ENCODE data around the gene PGGHG. TPM values are rescaled to one million over a fixed set of nuclear protein-coding genes. Genes with fewer than 3 reads are reported as not detected.
"Not testable (repeated sequence)": the region's sequence is repeated elsewhere in the genome, so short reads cannot be mapped to it uniquely, and the experiment has no call there.

Gene PGGHG
- polyA plus RNA-seq, 1 donor, result 53.8 TPM

DNA sequence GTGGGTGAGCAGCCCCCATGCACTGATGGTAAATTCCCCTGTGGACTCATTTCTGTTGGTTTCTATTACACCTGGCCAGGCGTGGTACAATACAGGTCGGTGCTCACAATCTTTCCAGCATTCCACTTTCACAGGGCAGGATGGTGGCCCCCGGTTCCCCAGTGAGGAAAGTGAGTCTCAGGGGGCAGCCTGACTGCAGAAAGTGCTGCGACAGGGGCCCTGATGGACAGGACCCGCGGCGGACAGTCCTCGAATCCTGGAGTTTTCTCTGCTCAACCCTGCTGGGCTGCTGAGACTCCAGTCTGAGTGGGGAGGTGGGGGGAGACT, 3.1 kb upstream of the PGGHG start:
- WGBS (ENCODE audit: insufficient coverage, low lambda C conversion rate), result no CpG with 5 or more reads among the region's 8 CpGs
- peaks cover 40% of the 10 kb centered on the region for H3K36me3 ChIP-seq (ENCODE audit: control insufficient read depth, insufficient read depth, low read length)

DNA sequence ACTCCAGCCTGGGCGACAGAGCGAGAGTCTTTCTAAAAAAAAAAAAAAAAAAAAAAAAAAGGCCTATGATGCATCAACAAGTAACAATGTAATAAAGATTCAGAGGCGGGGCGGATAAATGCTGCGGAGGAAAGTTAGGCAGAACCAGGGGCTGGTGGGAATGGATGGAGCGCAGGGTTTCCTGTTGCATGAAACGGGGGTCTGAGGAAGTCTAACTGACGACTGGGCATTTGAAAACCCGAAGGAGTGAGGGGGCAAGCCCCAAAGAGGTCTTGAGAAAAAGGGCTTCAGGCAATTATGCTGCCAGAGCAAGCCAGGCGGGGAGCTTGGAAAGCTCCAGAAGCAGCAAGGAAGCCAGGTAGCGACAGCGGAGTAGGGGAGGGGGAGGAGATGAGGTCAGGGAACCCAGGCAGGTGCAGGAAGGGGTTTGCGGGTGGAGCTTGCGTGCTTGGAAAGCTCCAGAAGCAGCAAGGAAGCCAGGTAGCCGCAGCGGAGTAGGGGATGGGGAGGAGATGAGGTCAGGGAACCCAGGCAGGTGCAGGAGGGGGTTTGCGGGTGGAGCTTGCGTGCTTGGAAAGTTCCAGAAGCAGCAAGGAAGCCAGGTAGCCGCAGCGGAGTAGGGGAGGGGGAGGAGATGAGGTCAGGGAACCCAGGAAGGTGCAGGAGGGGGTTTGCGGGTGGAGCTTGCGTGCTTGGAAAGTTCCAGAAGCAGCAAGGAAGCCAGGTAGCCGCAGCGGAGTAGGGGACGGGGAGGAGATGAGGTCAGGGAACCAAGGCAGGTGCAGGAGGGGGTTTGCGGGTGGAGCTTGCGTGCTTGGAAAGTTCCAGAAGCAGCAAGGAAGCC, 1.7 kb upstream of the PGGHG start:
- H3K36me3 ChIP-seq (ENCODE audit: control insufficient read depth, insufficient read depth, low read length), result peaks cover 36% of the 10 kb centered on the region
- not testable (repeated sequence) for H3K9me3 ChIP-seq (ENCODE audit: control insufficient read depth, low read depth, low read length)
- no CpG with 5 or more reads among the region's 27 CpGs for WGBS (ENCODE audit: insufficient coverage, low lambda C conversion rate)
- peak overlapping the region; percentile 57 for H3K4me3 ChIP-seq (ENCODE audit: low read length)
- H3K27ac ChIP-seq (ENCODE audit: low read length), result peak overlapping the region; percentile 85
- DNase-seq, result peak in 1 of 2 donors; percentile 77
- peaks cover 13% of the 10 kb centered on the region for H3K27me3 ChIP-seq (ENCODE audit: control insufficient read depth, insufficient read depth, low read length)
- H3K4me1 ChIP-seq (ENCODE audit: control insufficient read depth, insufficient read depth, low read length), result peaks cover 26% of the 10 kb centered on the region

More for the DNA sequence above, 3.1 kb upstream of the PGGHG start:
- peaks cover 26% of the 10 kb centered on the region for H3K27me3 ChIP-seq (ENCODE audit: control insufficient read depth, insufficient read depth, low read length)
- peaks cover 8% of the 10 kb centered on the region for H3K9me3 ChIP-seq (ENCODE audit: control insufficient read depth, low read depth, low read length)
- DNase-seq, result no peak
- H3K27ac ChIP-seq (ENCODE audit: low read length), result peak overlapping the region; percentile 22
- H3K4me3 ChIP-seq (ENCODE audit: low read length), result no peak overlapping the region
- peaks cover 26% of the 10 kb centered on the region for H3K4me1 ChIP-seq (ENCODE audit: control insufficient read depth, insufficient read depth, low read length)

DNA sequence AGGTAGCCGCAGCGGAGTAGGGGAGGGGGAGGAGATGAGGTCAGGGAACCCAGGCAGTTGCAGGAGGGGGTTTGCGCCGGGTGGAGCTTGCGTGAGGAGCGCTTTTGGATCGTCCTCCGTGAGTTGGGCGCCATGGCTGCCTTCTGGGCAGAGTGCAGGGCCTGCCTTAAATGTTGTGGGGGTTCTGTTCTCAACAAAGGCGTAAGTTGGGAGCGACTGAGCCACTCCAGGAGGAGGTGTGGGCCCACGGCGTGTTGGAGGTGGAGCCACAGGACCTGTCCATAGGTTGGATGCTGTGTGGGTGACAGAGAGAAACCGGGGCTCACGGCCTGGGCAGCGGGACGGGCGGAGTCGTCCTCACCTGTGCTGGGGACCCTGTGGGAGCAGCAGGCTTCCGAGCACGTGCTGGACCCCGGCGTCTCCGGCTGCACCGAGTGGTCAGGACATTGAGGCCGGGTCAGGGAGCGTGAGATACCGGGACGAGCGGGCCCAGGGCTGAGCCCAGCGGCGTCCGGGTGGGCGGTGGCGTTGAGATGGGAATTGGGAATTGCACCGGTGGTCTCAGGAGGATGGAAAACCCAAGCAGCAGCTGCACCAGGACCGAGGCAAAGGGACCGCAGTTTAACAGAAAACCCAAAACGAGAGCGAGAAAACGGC, 977 bp upstream of the PGGHG start:
- WGBS (ENCODE audit: insufficient coverage, low lambda C conversion rate), result no CpG with 5 or more reads among the region's 41 CpGs
- Histone ChIP-seq H3K27me3 (ENCODE audit: control insufficient read depth, insufficient read depth, low read length) (peaks cover 6% of the 10 kb centered on the region), H3K36me3 (ENCODE audit: control insufficient read depth, insufficient read depth, low read length) (peaks cover 38% of the 10 kb centered on the region), H3K4me1 (ENCODE audit: control insufficient read depth, insufficient read depth, low read length) (peaks cover 23% of the 10 kb centered on the region), H3K4me3 (ENCODE audit: low read length) (peak overlapping the region; percentile 57), H3K27ac (ENCODE audit: low read length) (peak overlapping the region; percentile 85), H3K9me3 (ENCODE audit: control insufficient read depth, low read depth, low read length) (peaks cover 5% of the 10 kb centered on the region)
- DNase-seq, result peak in 1 of 2 donors; percentile 82

DNA sequence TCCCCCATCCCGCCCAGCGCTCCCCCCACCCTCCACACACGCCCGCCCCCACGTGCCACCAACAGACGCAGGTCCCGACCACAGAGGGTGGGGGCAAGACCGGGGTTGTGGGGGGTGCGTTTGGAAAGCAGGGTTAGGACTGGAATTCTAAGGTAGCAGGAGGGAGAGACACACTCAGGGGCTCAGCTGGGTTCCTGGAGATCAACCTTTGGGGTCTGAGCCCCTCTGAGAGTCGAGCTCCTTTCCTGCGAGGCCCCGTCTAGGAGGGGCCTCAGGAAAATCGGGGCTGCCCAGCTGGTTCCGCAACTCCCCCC, 429 bp downstream of the PGGHG start:
- peak overlapping the region; percentile 41 for H3K27ac ChIP-seq (ENCODE audit: low read length)
- peak overlapping the region; percentile 44 for H3K4me3 ChIP-seq (ENCODE audit: low read length)
- H3K36me3 ChIP-seq (ENCODE audit: control insufficient read depth, insufficient read depth, low read length), result peaks cover 39% of the 10 kb centered on the region
- no CpG with 5 or more reads among the region's 14 CpGs for WGBS (ENCODE audit: insufficient coverage, low lambda C conversion rate)
- peaks cover 6% of the 10 kb centered on the region for H3K27me3 ChIP-seq (ENCODE audit: control insufficient read depth, insufficient read depth, low read length)
- DNase-seq, result no peak
- peaks cover 19% of the 10 kb centered on the region for H3K4me1 ChIP-seq (ENCODE audit: control insufficient read depth, insufficient read depth, low read length)
- peaks cover 2% of the 10 kb centered on the region for H3K9me3 ChIP-seq (ENCODE audit: control insufficient read depth, low read depth, low read length)

DNA sequence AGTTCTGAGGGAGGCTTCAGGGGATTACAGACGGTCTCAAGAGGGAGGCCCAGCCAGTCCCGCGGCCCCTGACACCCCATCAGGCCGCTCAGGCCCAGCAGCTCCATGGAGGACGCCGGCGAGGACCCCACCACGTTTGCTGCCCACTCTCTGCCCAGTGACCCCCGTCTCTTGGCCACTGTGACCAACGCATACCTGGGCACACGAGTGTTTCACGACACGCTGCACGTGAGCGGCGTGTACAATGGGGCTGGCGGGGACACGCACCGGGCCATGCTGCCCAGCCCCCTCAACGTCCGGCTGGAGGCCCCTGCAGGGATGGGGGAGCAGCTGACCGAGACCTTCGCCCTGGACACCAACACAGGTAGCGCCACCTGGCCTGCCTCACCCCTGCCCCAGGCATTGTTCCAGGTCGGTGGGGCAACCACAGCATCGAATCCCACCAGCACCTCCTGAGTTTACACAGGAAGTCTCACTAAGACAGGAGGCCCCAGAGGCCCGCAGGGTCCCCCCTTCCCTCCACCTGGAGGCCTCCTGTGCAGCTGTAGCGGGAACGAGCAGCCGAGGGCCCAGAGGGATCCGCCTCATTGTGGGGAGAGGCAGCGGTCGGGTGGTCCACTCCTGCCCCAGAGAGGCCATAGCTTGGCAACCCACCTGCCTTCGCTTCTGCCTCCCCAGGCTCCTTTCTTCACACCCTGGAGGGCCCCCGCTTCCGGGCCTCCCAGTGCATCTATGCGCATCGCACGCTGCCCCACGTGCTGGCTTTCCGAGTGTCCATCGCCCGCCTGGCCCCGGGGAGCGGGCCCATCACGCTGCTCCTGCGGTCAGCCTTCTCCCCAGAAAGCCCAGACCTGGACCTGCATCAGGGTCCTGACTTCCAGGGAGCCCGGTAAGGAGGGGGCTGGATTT, 1.0 kb downstream of the PGGHG start:
- Histone ChIP-seq H3K27ac (ENCODE audit: low read length) (peak overlapping the region; percentile 41), H3K4me3 (ENCODE audit: low read length) (peak overlapping the region; percentile 44), H3K36me3 (ENCODE audit: control insufficient read depth, insufficient read depth, low read length) (peaks cover 43% of the 10 kb centered on the region), H3K27me3 (ENCODE audit: control insufficient read depth, insufficient read depth, low read length) (peaks cover 6% of the 10 kb centered on the region), H3K4me1 (ENCODE audit: control insufficient read depth, insufficient read depth, low read length) (peaks cover 19% of the 10 kb centered on the region), H3K9me3 (ENCODE audit: control insufficient read depth, low read depth, low read length) (no peaks in the 10 kb centered on the region)
- no CpG with 5 or more reads among the region's 48 CpGs for WGBS (ENCODE audit: insufficient coverage, low lambda C conversion rate)
- peak in 1 of 2 donors; percentile 34 for DNase-seq

DNA sequence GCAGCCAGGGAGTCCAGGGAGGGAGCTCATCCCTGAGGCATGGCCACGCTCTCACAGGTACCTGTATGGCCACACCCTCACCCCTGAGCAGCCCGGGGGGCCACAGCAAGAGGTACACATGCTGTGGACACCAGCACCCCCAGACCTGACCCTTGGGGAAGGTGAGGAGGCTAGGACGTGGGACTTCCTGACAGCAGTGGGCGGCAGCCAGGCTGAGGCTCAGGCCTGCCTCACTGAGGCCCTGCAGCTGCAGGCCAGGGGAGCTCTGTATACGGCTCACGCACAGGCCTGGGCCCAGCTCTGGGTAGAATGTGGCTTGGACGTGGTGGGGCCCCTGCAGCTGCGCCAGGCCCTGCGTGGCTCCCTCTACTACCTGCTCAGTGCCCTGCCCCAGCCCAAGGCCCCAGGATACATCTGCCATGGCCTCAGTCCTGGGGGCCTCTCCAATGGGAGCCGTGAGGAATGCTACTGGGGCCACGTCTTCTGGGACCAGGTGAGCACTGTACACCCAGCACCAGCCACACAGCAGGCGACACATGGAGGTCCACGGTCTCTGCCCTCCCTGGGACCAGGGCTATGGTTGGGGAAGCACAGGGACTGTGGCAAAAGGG, 1.8 kb downstream of the PGGHG start:
- Histone ChIP-seq H3K27me3 (ENCODE audit: control insufficient read depth, insufficient read depth, low read length) (peaks cover 6% of the 10 kb centered on the region), H3K9me3 (ENCODE audit: control insufficient read depth, low read depth, low read length) (no peaks in the 10 kb centered on the region), H3K36me3 (ENCODE audit: control insufficient read depth, insufficient read depth, low read length) (peaks cover 44% of the 10 kb centered on the region), H3K27ac (ENCODE audit: low read length) (no peak overlapping the region), H3K4me3 (ENCODE audit: low read length) (no peak overlapping the region), H3K4me1 (ENCODE audit: control insufficient read depth, insufficient read depth, low read length) (peaks cover 16% of the 10 kb centered on the region)
- no CpG with 5 or more reads among the region's 13 CpGs for WGBS (ENCODE audit: insufficient coverage, low lambda C conversion rate)
- no peak for DNase-seq

DNA sequence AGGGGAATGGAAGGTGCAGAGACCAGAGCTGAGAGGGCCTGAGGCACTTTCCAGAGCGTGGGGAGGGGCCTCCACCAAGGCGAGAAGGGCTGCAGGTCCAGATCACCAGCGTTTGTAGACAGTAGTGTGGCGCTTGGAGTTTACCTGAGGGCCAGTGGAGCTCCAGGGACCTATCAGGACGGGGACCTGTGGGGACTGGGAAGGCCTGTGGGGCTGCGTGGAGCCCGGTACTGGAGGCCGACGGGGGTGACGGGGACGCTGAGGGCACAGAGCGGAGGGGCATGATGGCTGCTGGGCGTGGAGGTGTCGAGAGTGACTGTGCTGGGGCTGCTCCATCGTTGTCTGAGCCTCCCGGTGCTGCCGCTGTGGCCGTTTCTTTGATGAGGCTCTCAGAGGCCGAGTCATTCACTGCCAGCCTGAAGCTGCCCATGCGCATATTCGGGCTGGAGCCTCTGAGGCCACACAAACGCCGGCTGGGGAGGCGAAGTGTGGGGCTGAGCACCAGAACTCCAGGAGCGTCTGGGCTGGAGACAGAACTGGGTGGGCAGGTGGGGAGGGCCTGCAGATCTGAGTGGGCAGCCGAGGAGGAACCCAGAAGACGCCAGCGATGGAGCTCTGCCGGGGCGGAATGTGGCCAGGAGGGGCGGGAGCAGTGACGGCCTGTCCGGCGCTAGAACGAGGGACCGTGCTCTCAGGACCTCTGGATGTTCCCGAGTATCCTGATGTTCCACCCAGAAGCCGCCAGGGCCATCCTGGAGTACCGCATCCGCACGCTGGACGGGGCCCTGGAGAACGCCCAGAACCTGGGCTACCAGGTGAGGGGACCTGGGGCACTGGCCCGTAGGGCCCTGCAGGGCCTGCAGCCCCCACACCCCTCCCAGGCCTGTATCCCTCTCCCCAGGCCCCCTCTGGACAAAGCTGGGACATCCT, 2.6 kb downstream of the PGGHG start:
- no CpG with 5 or more reads among the region's 44 CpGs for WGBS (ENCODE audit: insufficient coverage, low lambda C conversion rate)
- Histone ChIP-seq H3K27ac (ENCODE audit: low read length) (no peak overlapping the region), H3K27me3 (ENCODE audit: control insufficient read depth, insufficient read depth, low read length) (peaks cover 6% of the 10 kb centered on the region), H3K36me3 (ENCODE audit: control insufficient read depth, insufficient read depth, low read length) (peaks cover 42% of the 10 kb centered on the region), H3K4me1 (ENCODE audit: control insufficient read depth, insufficient read depth, low read length) (peaks cover 15% of the 10 kb centered on the region), H3K4me3 (ENCODE audit: low read length) (no peak overlapping the region), H3K9me3 (ENCODE audit: control insufficient read depth, low read depth, low read length) (no peaks in the 10 kb centered on the region)
- DNase-seq, result no peak

DNA sequence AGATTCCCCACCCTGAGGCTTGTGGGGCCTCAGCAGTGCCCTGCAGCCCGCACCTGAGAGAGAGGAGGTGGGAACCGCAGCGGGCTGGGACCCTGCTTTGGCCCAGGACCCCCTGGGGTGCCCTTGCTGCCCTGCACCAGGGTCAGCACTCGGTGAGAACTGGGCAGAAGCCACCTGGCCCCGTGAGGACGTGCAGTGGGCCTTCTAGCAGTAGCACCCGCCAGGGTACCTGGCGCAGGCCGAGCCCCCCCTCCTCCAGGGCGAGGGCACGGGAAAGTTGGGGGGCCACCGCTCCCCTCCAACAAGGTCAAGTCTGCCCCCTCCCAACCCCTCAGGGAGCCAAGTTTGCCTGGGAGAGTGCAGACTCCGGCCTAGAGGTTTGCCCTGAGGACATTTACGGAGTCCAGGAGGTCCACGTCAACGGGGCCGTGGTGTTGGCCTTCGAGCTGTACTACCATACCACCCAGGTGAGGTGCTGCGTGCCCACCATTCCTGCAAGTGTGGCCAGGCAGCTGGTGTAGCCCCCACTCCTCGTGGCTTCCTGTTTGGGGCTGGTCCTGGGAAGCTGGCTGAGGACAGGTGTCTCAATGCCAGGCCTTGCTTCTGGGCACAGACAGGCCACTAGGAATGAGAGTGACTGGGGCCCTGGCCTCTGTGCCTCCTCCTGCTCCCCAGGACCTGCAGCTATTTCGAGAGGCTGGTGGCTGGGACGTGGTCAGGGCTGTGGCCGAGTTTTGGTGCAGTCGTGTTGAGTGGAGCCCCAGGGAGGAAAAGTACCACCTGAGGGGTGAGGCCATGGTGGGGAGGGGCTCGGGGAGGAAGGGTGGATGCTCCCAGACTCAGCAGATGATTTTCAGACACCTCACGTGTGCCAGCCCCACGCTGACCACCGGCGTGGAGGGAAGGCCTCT, 3.5 kb downstream of the PGGHG start:
- Histone ChIP-seq H3K27me3 (ENCODE audit: control insufficient read depth, insufficient read depth, low read length) (peaks cover 6% of the 10 kb centered on the region), H3K9me3 (ENCODE audit: control insufficient read depth, low read depth, low read length) (no peaks in the 10 kb centered on the region), H3K4me3 (ENCODE audit: low read length) (no peak overlapping the region), H3K27ac (ENCODE audit: low read length) (no peak overlapping the region), H3K36me3 (ENCODE audit: control insufficient read depth, insufficient read depth, low read length) (peaks cover 42% of the 10 kb centered on the region), H3K4me1 (ENCODE audit: control insufficient read depth, insufficient read depth, low read length) (peaks cover 11% of the 10 kb centered on the region)
- no peak for DNase-seq
- no CpG with 5 or more reads among the region's 29 CpGs for WGBS (ENCODE audit: insufficient coverage, low lambda C conversion rate)
